Lung (tissue), 12 donors: ENCODE results near the gene PLCH1. TPM values are rescaled to one million over a fixed set of nuclear protein-coding genes. Genes with fewer than 3 reads are reported as not detected.

Experiments used
- ATAC-seq: fragments of 200-7000 bp; cut with Tn5 transposase; one replicate; pipeline ENCODE4 v1.9.1; 2020; ENCODE audit warnings: moderate number of reproducible peaks; ENCODE audit not compliant: insufficient read depth, low FRiP score
- DNase-seq, 3 donors: peaks; one replicate each; pipeline ENCODE4 v3.0.0-alpha.2; 2013 to 2017
- H3K27ac ChIP-seq, 2 donors: one replicate each; pipeline ENCODE4 v1.5.1; 2013; ENCODE audit warnings: mild to moderate bottlenecking in 2 of 2, moderate library complexity in 2 of 2, control low read depth in 1 of 2, inconsistent platforms in 1 of 2, low read depth in 1 of 2, low read length in 1 of 2
- H3K27me3 ChIP-seq, 3 donors: one replicate each; pipeline ENCODE4 v1.5.1; 2013; ENCODE audit warnings: low read length in 2 of 3; ENCODE audit not compliant: control insufficient read depth in 3 of 3, insufficient read depth in 3 of 3
- H3K36me3 ChIP-seq, 4 donors: one replicate each; pipeline ENCODE4 v1.5.1; 2013; ENCODE audit warnings: low read length in 4 of 4, mild to moderate bottlenecking in 1 of 4, moderate library complexity in 1 of 4; ENCODE audit not compliant: control insufficient read depth in 4 of 4, insufficient read depth in 4 of 4
- H3K4me1 ChIP-seq, 5 donors: one replicate each; pipeline ENCODE4 v1.5.1; 2013; ENCODE audit warnings: low read length in 5 of 5, mild to moderate bottlenecking in 2 of 5, moderate library complexity in 1 of 5; ENCODE audit not compliant: control insufficient read depth in 5 of 5, insufficient read depth in 5 of 5
- H3K4me3 ChIP-seq: one replicate; pipeline ENCODE4 v1.5.1; 2013; ENCODE audit warnings: mild to moderate bottlenecking, control low read depth, moderate library complexity
- H3K9ac ChIP-seq, 2 donors: one replicate each; pipeline ENCODE4 v1.5.1; 2013; ENCODE audit warnings: low read length in 2 of 2, control low read depth in 1 of 2; ENCODE audit not compliant: insufficient read depth in 1 of 2
- H3K9me3 ChIP-seq, 4 donors: one replicate each; pipeline ENCODE4 v1.5.1; 2013; ENCODE audit warnings: low read length in 3 of 4, mild to moderate bottlenecking in 1 of 4, moderate library complexity in 1 of 4; ENCODE audit not compliant: control insufficient read depth in 4 of 4, insufficient read depth in 3 of 4
- WGBS, 2 donors: extraction: QIAGEN DNeasy Blood & Tissue Kit; methylation state at CpG; one replicate each; pipeline ENCODE4 v1.1.7; 2013; 5-methylcytosine and 5-hydroxymethylcytosine counted together
- polyA plus RNA-seq, 2 donors: library from polyadenylated mRNA; stranded (reverse); fragments of 200-250 nt; gene quantifications; one replicate each; pipeline ENCODE4 v1.2.1, GENCODE V29; 2013
- total RNA-seq, 2 donors: library from RNA; depleted of rRNA in 1 of 2; stranded (reverse); fragments of >200 nt in 1 of 2; gene quantifications; one replicate each; pipeline ENCODE4 v1.2.1, GENCODE V29; 2014 to 2021
- TF ChIP-seq, protein P1 (sequence below): IDR thresholded peaks from 2 replicates; pipeline ENCODE4 v1.5.1; 2012; ENCODE audit warnings: mild to moderate bottlenecking; ENCODE audit errors: control extremely low read depth, extremely low read depth
- donor health status: control.
- donor health status: control.
- donor health status: Bipolar disorder and iron deficiency.
- donor health status: healthy.
- donor health status: DM: yes; HTN: yes; CAD: no.

The PLCH1 gene
- total and polyA plus RNA-seq, 4 donors: 2.5 to 22.8 (median 9.1) TPM

- TF ChIP-seq, protein P1, sequence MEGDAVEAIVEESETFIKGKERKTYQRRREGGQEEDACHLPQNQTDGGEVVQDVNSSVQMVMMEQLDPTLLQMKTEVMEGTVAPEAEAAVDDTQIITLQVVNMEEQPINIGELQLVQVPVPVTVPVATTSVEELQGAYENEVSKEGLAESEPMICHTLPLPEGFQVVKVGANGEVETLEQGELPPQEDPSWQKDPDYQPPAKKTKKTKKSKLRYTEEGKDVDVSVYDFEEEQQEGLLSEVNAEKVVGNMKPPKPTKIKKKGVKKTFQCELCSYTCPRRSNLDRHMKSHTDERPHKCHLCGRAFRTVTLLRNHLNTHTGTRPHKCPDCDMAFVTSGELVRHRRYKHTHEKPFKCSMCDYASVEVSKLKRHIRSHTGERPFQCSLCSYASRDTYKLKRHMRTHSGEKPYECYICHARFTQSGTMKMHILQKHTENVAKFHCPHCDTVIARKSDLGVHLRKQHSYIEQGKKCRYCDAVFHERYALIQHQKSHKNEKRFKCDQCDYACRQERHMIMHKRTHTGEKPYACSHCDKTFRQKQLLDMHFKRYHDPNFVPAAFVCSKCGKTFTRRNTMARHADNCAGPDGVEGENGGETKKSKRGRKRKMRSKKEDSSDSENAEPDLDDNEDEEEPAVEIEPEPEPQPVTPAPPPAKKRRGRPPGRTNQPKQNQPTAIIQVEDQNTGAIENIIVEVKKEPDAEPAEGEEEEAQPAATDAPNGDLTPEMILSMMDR: no peak
- no peak overlapping the region for H3K9ac ChIP-seq
- no peak for ATAC-seq
- H3K27ac ChIP-seq: no peak overlapping the region
- H3K4me1 ChIP-seq: no peaks in the 10 kb centered on the region
- no peak overlapping the region for H3K4me3 ChIP-seq
- 90 to 94% methylated on average over 4 of the region's 4 CpGs for WGBS, 2 donors
- H3K9me3 ChIP-seq: peaks cover 0 to 4% (median 0%) of the 10 kb centered on the region in 4 donors
- DNase-seq: no peak
- no peaks in the 10 kb centered on the region for H3K36me3 ChIP-seq
- H3K27me3 ChIP-seq: no peaks in the 10 kb centered on the region
Observed at GRCh38 chr3:155457591-155457990, 287.3 kb downstream of the PLCH1 start.

DNA sequence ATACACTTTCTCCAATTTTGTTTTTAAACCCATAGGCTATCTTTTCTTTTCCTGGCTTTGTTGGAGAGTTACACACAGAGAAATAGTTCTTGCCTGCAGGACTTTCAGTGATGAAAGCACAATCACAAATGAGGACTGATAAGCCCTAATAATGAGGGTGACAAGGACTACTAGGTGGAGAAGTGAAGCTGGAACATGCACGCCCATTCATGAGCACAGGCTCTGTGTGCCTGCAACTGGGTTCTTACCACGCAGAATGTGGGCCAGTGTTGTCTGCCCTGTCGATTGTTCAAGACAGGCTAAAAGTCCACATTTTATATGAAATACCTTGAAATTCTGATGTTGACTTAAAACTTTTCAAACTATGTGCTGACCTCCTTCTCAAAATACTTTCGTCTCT is 289.1 kb downstream of the PLCH1 start:
- Histone ChIP-seq H3K36me3 (no peaks in the 10 kb centered on the region), H3K9ac (no peak overlapping the region), H3K4me3 (no peak overlapping the region), H3K27me3 (no peaks in the 10 kb centered on the region), H3K4me1 (no peaks in the 10 kb centered on the region), H3K27ac (no peak overlapping the region), H3K9me3 (peaks cover 0 to 3% (median 0%) of the 10 kb centered on the region in 4 donors)
- ATAC-seq (no peak), DNase-seq (no peak)
- 92 to 94% methylated on average over 4 of the region's 4 CpGs for WGBS, 2 donors
- TF ChIP-seq, protein P1: no peak

DNA sequence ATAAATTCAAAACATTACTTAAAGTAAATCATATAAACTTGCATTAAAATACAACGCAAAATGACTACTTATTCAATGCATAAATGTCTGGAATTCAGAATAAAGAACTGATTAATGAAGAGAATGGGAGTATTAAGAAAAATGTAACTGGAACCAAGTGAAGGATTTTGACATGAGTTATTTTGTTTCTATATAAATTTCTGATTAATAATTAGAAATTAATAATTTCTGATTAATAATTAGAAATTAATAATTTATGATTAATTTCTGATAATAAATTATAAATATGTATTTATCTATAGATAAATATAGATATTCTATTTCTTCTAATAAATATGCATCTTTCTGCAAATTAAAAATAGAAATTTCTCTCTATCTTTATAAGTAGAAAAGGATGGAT is 291.4 kb downstream of the PLCH1 start:
- Histone ChIP-seq H3K27ac (no peak overlapping the region), H3K9me3 (peaks cover 0 to 3% (median 0%) of the 10 kb centered on the region in 4 donors), H3K36me3 (peaks cover 0 to 2% (median 0%) of the 10 kb centered on the region in 4 donors), H3K9ac (no peak overlapping the region), H3K4me3 (no peak overlapping the region), H3K27me3 (no peaks in the 10 kb centered on the region), H3K4me1 (no peaks in the 10 kb centered on the region)
- DNase-seq: no peak
- 82 to 96% methylated on average over 1 of the region's 1 CpG for WGBS, 2 donors
- TF ChIP-seq, protein P1: no peak
- ATAC-seq: no peak

- ATAC-seq (no peak), DNase-seq (no peak)
- 68 to 87% methylated on average over 3 of the region's 3 CpGs for WGBS, 2 donors
- Histone ChIP-seq H3K9me3 (no peaks in the 10 kb centered on the region), H3K4me1 (no peaks in the 10 kb centered on the region), H3K27ac (no peak overlapping the region), H3K9ac (no peak overlapping the region), H3K4me3 (no peak overlapping the region), H3K27me3 (no peaks in the 10 kb centered on the region), H3K36me3 (peaks cover 0 to 2% (median 0%) of the 10 kb centered on the region in 4 donors)
- TF ChIP-seq, protein P1: no peak
Observed at GRCh38 chr3:155449613-155450267, 295.1 kb downstream of the PLCH1 start.
